ENCODE data around the gene MOCOS. TPM values are rescaled to one million over a fixed set of nuclear protein-coding genes. Genes with fewer than 3 reads are reported as not detected.
A peak's percentile ranks its signal among the peaks of the same experiment; 100 is the strongest.
"Not testable (repeated sequence)": the region's sequence is repeated elsewhere in the genome, so short reads cannot be mapped to it uniquely, and the experiment has no call there.

The MOCOS gene
- polyA plus RNA-seq (2013, experiment 1 of 2; ENCODE audit: insufficient read length) = 12.1 TPM
- 12.4 TPM for polyA plus RNA-seq (2013, experiment 2 of 2; ENCODE audit: insufficient read length)

DNA sequence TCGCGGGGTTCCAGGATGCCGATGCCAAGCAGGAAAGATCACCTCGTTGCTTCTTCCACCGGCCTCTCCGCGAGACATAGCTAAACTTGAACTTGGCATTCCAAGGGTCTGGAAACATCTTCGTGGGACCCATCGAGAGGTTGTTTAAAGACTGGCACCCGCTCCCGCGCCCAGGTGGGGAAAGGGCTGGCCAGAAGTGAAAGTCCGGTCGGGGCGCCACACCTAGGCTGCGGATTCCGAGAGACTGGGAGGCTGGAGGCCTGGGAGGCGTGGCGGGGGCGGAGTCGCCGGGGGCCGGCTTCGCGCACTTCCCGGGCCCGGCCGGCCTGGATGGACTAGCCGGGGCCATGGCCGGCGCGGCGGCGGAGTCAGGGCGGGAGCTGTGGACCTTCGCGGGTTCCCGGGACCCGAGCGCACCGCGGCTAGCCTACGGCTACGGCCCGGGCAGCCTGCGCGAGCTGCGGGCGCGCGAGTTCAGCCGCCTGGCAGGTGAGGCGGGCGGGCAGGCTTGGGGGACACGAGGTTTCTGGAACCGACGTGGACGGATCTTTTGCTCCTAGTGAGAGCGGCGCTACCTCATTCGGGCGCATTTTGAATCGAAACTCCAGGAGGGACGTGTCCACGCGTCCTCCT is at the start of gene MOCOS:
MOCOS (plus strand) TSS at position 305 of the 633 bp plus-strand sequence; CDS start at position 348, 43 bp downstream.
- DNase-seq = peak; percentile 54

- no peak for DNase-seq
Measured at GRCh38 chr18:36139245-36139644, 48.1 kb upstream of the MOCOS start.

- no peak for DNase-seq
Measured at GRCh38 chr18:36141576-36141975, 45.7 kb upstream of the MOCOS start.

- DNase-seq = no peak
Measured at GRCh38 chr18:36142751-36143150, 44.5 kb upstream of the MOCOS start.

DNA sequence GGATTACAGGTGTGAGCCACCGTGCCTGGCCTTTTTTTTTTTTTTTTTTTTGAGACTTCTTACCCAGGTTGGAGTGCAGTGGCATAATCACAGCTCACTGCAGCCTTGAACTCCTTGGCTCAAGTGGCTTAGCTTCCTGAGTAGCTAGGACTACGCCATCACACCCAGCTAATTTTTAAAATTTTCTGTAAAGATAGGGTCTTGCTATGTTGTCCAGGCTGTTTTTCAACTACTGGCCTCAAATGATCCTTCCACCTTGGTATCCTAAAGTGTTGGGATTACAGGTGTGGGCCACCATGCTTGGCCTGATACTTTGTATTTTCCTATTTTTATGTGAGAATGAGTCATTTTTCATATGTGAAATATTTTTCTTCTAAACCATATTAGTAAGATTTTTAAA is 43.9 kb upstream of the MOCOS start:
- DNase-seq = no peak

DNA sequence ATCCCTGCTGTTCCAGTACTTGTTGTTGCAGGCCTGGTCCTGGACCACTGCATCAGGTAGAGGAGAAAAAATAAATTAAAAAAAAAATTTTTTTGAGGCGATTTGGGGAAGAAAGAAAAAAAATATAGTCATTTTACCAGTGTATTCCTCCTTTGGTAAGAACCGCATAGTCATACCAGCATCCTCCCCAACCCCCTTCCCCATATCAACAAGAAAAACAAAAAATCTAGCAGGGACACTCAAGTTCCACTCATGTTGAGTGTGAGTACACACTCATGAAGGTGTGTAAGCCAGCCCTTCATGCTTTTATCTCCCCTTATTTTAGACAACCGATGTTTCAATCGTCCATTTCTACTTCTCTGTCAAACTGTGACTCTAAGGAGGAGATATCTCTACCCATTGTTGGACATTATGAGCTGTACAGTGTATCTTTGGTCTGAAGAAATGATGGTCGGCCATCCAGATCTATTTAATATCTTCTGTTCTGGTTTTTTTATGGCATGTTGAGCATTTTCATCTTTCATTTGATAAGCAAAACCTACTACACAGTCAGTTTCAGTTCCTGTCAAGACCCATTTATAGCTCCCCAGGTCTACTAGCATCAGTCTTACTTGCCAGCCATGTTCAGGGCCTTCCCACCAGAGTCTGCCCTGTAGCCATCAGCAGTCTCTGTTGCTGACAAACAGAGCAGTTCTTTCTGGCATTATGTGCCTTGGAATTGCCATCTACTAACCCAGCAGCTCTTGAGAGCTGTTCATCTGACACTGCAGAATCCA is 37.6 kb upstream of the MOCOS start:
- no peak for DNase-seq

DNA sequence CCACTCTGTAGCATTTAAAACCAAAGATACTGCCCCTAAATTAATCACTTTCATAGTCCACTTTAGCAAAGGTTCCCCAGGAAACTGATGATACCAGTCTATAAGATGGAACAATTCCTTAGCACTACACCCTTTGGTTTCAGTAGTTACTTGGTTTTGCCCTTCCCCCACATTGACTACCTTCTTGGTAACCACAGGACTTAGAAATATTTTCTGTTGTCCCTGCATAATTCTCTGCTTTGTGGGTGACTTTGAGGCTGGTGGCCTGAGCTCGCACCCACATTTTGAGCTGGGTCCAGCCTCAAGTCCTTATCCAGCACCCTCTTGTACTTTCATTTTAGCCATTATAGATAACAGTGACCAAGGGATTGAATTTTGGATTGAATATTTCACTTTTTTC is 34.5 kb upstream of the MOCOS start:
- DNase-seq = peak; percentile 40

- DNase-seq = peak; percentile 97
Measured at GRCh38 chr18:36153203-36153602, 34.1 kb upstream of the MOCOS start.

DNA sequence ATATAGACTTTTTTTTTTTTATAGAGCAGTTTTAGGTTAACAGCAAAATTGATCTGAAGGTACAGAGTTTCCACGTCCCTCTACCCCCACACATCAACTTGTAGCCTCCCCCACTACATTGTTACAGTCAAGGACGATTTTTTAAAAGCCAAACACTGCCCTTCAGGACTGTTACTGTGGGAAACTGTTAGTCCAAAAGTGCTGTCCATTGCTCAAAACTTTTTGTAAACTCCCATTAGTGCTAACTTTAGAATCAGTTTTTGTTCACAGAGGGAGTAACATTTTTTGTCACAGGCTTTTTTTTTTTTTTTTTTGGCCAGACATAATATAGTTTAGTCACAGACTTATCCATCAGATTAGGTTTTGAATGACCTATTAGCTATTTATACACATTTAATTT is 33.5 kb upstream of the MOCOS start:
- DNase-seq = no peak

GRCh38 chr18:36155851-36156757 is 31.2 kb upstream of the MOCOS start:
- peak; percentile 63 for DNase-seq

DNA sequence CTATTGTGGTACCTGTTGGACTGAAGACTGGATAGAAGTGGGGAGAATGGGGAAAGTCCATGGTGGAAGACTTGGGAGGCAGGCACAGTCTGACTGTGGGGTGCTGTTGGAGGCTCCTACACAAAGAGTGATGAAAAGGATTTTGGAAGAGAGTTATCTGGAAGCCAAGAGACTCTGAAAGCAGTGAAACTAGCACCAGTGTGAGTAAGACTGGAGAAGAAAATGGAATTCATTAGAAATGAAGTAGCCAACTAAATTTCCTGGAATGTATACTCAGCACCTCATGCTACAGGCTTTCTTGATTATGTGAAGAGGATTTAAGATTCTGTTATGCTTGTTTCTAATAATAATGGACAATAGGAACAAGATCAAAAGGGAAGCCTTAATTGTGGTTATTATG is 29.9 kb upstream of the MOCOS start:
- DNase-seq = peak; percentile 56

- peak; percentile 84 for DNase-seq
Measured at GRCh38 chr18:36158266-36158867, 28.9 kb upstream of the MOCOS start.

DNA sequence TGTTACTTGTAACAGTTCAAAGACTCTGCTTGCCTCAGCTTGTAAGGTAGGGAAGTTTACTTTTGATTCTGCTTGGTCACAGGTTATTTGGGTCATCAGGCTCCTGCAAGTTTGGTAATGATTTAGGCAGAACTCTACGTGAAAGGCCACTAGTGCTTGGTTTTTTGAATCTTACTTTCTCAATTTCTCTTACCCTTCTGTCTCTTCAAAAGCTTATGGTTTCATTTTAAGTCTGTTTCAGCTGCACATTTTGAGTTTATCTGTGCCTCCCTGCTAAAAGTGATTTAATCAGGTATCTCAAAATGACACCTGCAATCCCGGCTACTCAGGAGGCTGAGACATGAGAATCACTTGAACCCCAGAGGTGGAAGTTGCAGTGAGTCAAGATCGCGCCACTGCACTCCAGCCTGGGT is 26.3 kb upstream of the MOCOS start:
- DNase-seq = no peak

- no peak for DNase-seq
Measured at GRCh38 chr18:36162981-36163380, 24.3 kb upstream of the MOCOS start.

DNA sequence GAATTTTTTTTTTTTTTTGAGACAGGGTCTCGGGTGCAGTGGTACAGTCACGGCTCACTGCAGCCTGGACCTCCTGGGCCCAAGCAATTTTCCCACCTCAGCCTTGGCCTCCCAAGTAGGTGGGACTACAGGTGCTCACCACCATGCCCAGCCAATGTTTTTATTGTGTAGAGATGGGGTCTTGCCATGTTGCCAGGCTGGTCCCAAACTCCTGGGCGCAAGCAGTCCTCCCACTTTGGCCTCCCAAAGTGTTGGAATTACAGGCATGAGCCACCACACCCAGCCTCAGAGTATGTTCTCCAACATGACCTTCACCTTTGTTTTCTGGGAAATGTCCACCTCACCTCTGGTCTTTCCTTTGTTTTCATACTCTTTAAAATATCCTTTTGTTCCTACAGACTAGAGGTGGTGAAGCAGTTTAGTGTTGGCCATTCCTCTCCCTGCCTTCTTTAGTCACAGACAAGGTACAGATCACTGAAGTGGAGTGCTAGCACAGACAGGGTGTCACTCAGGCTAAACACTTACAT is 19.5 kb upstream of the MOCOS start:
- no peak for DNase-seq

DNA sequence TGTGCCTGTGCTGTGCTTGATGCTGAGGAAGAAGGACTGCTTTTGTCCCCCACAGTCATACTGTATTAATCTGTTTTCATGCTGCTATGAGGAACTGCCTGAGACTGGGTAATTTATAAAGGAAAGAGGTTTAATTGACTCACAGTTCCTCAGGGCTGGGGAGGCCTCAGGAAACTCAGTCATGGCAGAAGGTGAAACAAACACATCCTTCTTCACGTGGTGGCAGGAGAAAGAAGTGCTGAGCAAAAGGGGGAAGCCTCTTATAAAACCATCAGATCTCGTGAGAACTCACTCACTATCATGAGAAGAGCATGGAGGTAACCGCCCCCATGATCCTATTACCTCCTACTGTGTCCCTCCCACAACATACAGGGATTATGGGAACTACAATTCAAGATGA is 19.0 kb upstream of the MOCOS start:
- not testable (repeated sequence) for DNase-seq

DNA sequence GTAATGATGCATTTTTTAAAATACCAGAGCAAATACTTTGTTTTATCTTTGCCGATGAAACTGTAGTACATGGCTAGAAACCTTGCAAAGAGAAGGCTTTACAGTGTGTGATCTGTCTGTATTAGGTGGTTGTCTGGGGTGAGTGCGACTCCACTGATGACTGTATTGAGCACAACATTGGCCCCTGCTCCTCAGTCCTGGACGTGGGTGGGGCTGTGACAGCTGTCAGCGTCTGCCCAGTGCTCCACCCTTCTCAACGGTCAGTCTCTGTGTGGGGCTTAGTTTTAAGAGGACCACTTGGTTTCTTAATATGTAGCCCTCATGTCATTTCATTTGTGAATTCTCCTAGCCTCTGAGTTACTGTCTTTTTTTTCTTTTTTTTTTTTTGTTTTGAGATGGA is 17.4 kb upstream of the MOCOS start:
- no peak for DNase-seq

DNA sequence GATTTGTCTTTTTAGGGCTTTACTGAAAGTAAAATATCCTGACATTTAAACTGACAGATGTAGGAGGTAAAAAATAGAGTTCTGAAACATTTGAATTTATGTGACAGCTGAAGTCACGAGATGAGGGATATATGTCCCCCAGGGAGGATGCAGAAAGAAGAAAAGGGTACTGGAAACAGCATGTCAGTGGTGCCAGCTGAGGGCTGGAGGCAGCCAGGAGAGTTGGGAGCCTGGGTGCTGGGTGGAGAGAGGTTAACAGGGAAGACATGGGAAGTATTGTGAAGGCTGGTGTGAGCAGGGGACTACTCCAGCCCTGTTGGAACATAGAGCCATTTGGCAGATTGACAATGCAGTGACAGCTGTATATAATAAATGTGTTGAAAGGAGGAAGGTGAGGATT is 11.8 kb upstream of the MOCOS start:
- no peak for DNase-seq

DNA sequence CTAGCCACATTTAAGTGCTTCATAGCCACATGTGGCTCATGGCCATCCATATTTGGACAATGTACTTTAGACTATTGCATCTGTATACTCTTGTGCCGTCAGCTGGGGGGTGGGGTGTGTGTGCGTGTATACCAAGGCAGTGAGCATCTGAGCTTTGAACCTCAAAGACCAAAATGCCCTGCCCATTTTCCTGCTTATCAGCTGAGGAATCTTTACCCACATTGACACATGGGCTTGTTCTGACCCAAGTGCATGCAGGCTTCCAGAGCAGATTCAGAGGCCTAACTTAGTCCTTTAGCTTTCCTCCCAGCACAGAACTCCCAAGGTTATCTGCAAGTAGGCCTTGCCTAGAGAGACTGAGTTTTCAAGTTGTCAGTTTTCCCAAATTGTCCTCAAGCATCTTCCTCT is 11.1 kb upstream of the MOCOS start:
- DNase-seq = no peak

DNA sequence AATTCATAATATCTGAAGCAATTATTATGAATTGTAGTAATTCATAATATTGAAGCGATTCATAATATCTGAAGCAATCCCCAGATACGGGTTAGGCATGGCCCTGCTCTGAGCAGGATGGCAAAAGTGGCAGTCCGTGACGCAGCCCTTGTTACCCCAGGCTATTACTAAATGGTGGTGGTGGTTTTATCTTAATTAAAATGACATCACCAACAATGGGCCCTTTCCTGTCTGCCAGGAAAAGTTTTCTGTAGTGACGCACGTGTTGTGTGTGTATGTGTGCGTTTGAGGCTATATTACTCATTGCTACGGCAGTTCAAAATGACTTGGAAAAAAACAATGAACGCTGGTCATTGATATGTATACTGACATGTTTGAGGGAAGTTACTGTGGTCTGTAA is 10.6 kb upstream of the MOCOS start:
- peak; percentile 30 for DNase-seq

GRCh38 chr18:36177913-36178312 is 9.4 kb upstream of the MOCOS start:
- no peak for DNase-seq
